ENCODE data around the gene SYT2. TPM values are rescaled to one million over a fixed set of nuclear protein-coding genes. Genes with fewer than 3 reads are reported as not detected.

The SYT2 gene
- total and polyA plus RNA-seq, 2 of the 13 experiments (the other 11 are each of a cell fraction or from before 2014, with no cell fraction given): not detected

DNA sequence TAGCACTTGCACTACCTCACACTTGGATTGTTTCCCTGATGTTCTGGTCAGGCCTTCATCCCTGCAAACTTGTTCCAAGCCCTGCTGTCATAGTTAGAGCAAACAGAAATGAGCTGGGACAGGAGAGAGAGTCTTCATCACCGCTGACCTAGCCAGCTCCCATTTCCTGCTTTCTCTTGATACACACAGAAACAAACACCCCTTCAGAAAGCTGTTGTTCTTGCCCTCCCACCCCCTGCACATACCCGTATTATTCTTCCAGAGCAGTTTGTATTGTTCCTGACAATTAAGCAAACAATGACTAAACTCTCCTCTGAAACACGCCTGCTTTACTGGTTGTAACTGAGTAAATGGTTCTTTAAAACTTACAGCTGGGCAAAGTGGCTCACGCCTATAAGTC lies 2.9 kb upstream of the SYT2 start:
- in situ Hi-C loops (cut with HindIII; ENCODE audit: extremely low pct_ligation_motif_present, low pct_unique_long_range_greater_than_20kb) (loop anchor here (10.0 kb wide), 1 partner anchor 518 kb away; the partner anchor contains the start of gene LGR6), intact Hi-C loops (cut with micrococcal nuclease; ENCODE audit: unreplicated experiment) (loop anchor here (10.0 kb wide), 3 partner anchors 208 to 368 kb away; partner anchors contain the start of genes PPP1R12B and UBE2T)
- no peak for FAIRE-seq
- H3K4me3 ChIP-seq (replicated peaks in 1 of 3; ENCODE audit: insufficient read depth in 1 of 3, low read depth in 2 of 3, low read length in 3 of 3): no peak overlapping the region
- TF ChIP-seq ZNF816 (CRISPR knock-in tag; IDR thresholded peaks at IDR 0.05; ENCODE audit: borderline replicate concordance) (no peak), SOX13 (IDR thresholded peaks at IDR 0.05) (no peak), SOX13 (CRISPR knock-in tag; conservative IDR thresholded peaks at IDR 0.05 in 1 of 2, IDR thresholded peaks at IDR 0.05 in 1 of 2) (peak in 1 of 2 experiments; percentile 59; a peak in 2 of 4 replicates), SOX5 (CRISPR knock-in tag; IDR thresholded peaks at IDR 0.05; ENCODE audit: borderline replicate concordance) (peak; percentile 58; the same call in 1 of the 2 replicates), SOX6 (IDR thresholded peaks at IDR 0.05) (no peak), SOX6 (CRISPR knock-in tag; IDR thresholded peaks at IDR 0.05) (peak; percentile 13; the same call in 1 of the 2 replicates)
- H3K27me3 ChIP-seq (ENCODE audit: control insufficient read depth in 1 of 2, insufficient read depth in 2 of 2, low read length in 2 of 2): peaks cover 20 to 73% of the 10 kb centered on the region in 2 experiments; a peak in 4 of 5 replicates
- CTCF ChIA-PET (ENCODE audit: low intra/inter-chr PET ratio, low total read pairs): no interaction called here
- no peak overlapping the region for H3K4me2 ChIP-seq (ENCODE audit: low read depth, low read length)
- no peak for ATAC-seq
- WGBS (ENCODE audit: low lambda C conversion rate): 1% methylated on average over 4 of the region's 4 CpGs
- H4K20me1 ChIP-seq (ENCODE audit: insufficient read depth, low read length): no peaks in the 10 kb centered on the region; the same call in 1 of the 2 replicates
- H3K27ac ChIP-seq (ENCODE audit: extremely low read length, insufficient read depth, low read length): no peak overlapping the region
- no peak overlapping the region for H2AFZ ChIP-seq (ENCODE audit: low read length)
- no peaks in the 10 kb centered on the region for H3K36me3 ChIP-seq (replicated peaks in 1 of 2; ENCODE audit: control insufficient read depth in 1 of 2, insufficient read depth in 2 of 2, low read length in 2 of 2)
- DNase-seq (ENCODE audit: low spot score): no peak
- BruUV-seq (replicated peaks): no TSS peak
- POLR2A ChIA-PET: interaction anchor here (0.7 kb wide), 1 partner anchor 1147 kb away, joined by 3 read pairs; no protein-coding TSS in a partner anchor
- no peaks in the 10 kb centered on the region for H3K9me3 ChIP-seq (ENCODE audit: low read length)
- H3K9ac ChIP-seq (ENCODE audit: insufficient read depth, low read depth, low read length): no peak overlapping the region
- no peaks in the 10 kb centered on the region for H3K79me2 ChIP-seq (ENCODE audit: insufficient read depth, low read length)
- H3K4me1 ChIP-seq (ENCODE audit: insufficient read depth, low read length): 0 out of 2 replicates have a peak, but pooled peaks cover 8% of the 10 kb centered on the region

DNA sequence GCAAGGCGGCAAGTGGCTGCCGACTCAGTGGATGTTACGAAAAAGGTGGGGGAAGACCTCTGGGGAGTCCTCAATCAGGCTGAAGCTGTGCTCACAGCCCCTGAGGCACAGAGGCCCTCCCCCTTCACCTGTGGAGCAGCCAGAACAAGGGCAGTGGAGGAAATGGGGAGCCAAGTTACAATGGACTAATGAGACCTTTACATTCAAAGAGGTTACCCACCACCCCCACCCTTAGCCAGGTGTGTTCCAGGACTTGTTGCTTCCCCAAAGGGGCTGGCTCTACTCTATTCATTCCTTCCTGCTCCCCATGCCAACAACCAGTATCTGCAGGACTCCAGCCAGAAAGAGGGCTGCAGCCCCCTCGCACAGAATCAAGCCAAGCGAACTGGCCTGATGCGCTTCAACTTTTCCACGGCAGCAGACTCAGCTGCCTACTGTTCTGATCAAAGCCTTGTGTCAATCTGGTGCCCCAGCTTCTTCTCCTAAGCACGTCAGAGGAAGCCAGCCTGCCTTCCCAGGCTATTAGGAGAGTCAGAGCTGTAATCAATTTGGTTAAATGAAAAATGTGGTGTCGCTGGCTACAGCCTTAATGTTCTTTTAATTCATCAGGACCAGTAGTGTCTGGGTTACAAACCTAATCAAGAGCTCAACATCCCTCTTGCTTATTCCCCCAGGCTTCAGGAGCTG lies 1.8 kb upstream of the SYT2 start:
- DNase-seq (ENCODE audit: low spot score): no peak
- FAIRE-seq: no peak
- H3K27me3 ChIP-seq (ENCODE audit: control insufficient read depth in 1 of 2, insufficient read depth in 2 of 2, low read length in 2 of 2): peaks cover 21 to 78% of the 10 kb centered on the region in 2 experiments; a peak in 4 of 5 replicates
- H3K9me3 ChIP-seq (ENCODE audit: low read length): no peaks in the 10 kb centered on the region
- intact Hi-C loops (cut with micrococcal nuclease; ENCODE audit: unreplicated experiment): loop anchor here (10.0 kb wide), 3 partner anchors 207 to 367 kb away; partner anchors contain the start of genes PPP1R12B and UBE2T
- CTCF ChIA-PET (ENCODE audit: low intra/inter-chr PET ratio, low total read pairs): no interaction called here
- H3K4me1 ChIP-seq (ENCODE audit: insufficient read depth, low read length): 0 out of 2 replicates have a peak, but pooled peaks cover 8% of the 10 kb centered on the region
- H3K36me3 ChIP-seq (replicated peaks in 1 of 2; ENCODE audit: control insufficient read depth in 1 of 2, insufficient read depth in 2 of 2, low read length in 2 of 2): no peaks in the 10 kb centered on the region
- in situ Hi-C loops (cut with HindIII; ENCODE audit: extremely low pct_ligation_motif_present, low pct_unique_long_range_greater_than_20kb): loop anchor here (10.0 kb wide), 1 partner anchor 517 kb away; the partner anchor contains the start of gene LGR6
- H3K27ac ChIP-seq (ENCODE audit: extremely low read length, insufficient read depth, low read length): no peak overlapping the region
- no peak overlapping the region for H3K4me3 ChIP-seq (replicated peaks in 1 of 3; ENCODE audit: insufficient read depth in 1 of 3, low read depth in 2 of 3, low read length in 3 of 3)
- POLR2A ChIA-PET: no interaction called here
- H3K9ac ChIP-seq (ENCODE audit: insufficient read depth, low read depth, low read length): no peak overlapping the region
- no TSS peak for BruUV-seq (replicated peaks)
- H2AFZ ChIP-seq (ENCODE audit: low read length): no peak overlapping the region
- 58% methylated on average over 9 of the region's 9 CpGs for WGBS (ENCODE audit: low lambda C conversion rate)
- H3K79me2 ChIP-seq (ENCODE audit: insufficient read depth, low read length): no peaks in the 10 kb centered on the region
- no peak overlapping the region for H3K4me2 ChIP-seq (ENCODE audit: low read depth, low read length)
- H4K20me1 ChIP-seq (ENCODE audit: insufficient read depth, low read length): no peaks in the 10 kb centered on the region; the same call in 1 of the 2 replicates
- ATAC-seq: no peak
- TF ChIP-seq, protein P1, sequence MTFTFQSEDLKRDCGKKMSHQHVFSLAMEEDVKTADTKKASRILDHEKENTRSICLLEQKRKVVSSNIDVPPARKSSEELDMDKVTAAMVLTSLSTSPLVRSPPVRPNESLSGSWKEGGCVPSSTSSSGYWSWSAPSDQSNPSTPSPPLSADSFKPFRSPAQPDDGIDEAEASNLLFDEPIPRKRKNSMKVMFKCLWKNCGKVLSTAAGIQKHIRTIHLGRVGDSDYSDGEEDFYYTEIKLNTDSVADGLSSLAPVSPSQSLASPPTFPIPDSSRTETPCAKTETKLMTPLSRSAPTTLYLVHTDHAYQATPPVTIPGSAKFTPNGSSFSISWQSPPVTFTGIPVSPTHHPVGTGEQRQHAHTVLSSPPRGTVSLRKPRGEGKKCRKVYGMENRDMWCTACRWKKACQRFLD (CRISPR knock-in tag; IDR thresholded peaks at IDR 0.05; ENCODE audit: borderline replicate concordance): no peak
- no peak for TF ChIP-seq ZNF230 (CRISPR knock-in tag; IDR thresholded peaks at IDR 0.05)
- TF ChIP-seq TEAD3 (CRISPR knock-in tag; optimal IDR thresholded peaks at IDR 0.05; ENCODE audit: borderline replicate concordance): no peak
- no peak for TF ChIP-seq ZNF766 (CRISPR knock-in tag; IDR thresholded peaks at IDR 0.05; ENCODE audit: borderline replicate concordance)
- no peak for TF ChIP-seq MEIS1 (CRISPR knock-in tag; IDR thresholded peaks at IDR 0.05; ENCODE audit: borderline replicate concordance)
- no peak for TF ChIP-seq ONECUT2 (CRISPR knock-in tag; IDR thresholded peaks at IDR 0.05)
- no peak for TF ChIP-seq ZNF768 (CRISPR knock-in tag; IDR thresholded peaks at IDR 0.05)
- TF ChIP-seq CENPX (CRISPR knock-in tag; IDR thresholded peaks at IDR 0.05): no peak
- no peak for TF ChIP-seq SP140L (CRISPR knock-in tag; IDR thresholded peaks at IDR 0.05; ENCODE audit: borderline replicate concordance)
- no peak for TF ChIP-seq DMAP1 (CRISPR knock-in tag; IDR thresholded peaks at IDR 0.05)
- no peak for TF ChIP-seq ZSCAN22 (CRISPR knock-in tag; IDR thresholded peaks at IDR 0.05)
- TF ChIP-seq MYC (CRISPR knock-in tag; IDR thresholded peaks at IDR 0.05; ENCODE audit: borderline replicate concordance): no peak
- TF ChIP-seq AGO2 (optimal IDR thresholded peaks at IDR 0.05; ENCODE audit: low read depth, low read length): no peak
